GM12878 (cell line): ENCODE measurements around the gene TGFBI. TPM values are rescaled to one million over a fixed set of nuclear protein-coding genes. Genes with fewer than 3 reads are reported as not detected.

Source experiments
- ATAC-seq: fragments of 200-7000 bp; cut with Tn5 transposase; 3 replicates; pipeline ENCODE4 v1.9.1; 2020; ENCODE audit warnings: mild to moderate bottlenecking, moderate library complexity
- BruUV-seq: library from RNA; stranded (reverse); fragments of 400-500 nt; replicated peaks from 2 replicates; lab custom pipeline; 2021; lab: Mats Ljungman, UMichigan
- CTCF ChIA-PET: fragments of 300-600 bp; sonication (Branson Sonifier 250); formaldehyde crosslinking; extraction: SDS; loops from one replicate; lab custom pipeline; 2021; ENCODE audit warnings: inconsistent platforms; lab: Yijun Ruan, JAX
- POLR2A ChIA-PET: fragments of 350-600 bp; formaldehyde crosslinking; extraction: SDS; loops from one replicate; lab custom pipeline; 2021; ENCODE audit warnings: inconsistent platforms; lab: Charles Lee
- RAD21 ChIA-PET: fragments of 300-600 bp; sonication (Branson Sonifier 250); formaldehyde crosslinking; loops from one replicate; lab custom pipeline; 2023; ENCODE audit warnings: antibody characterized with exemption; ENCODE audit not compliant: unreplicated experiment; lab: Charles Lee
- SMC1A ChIA-PET: fragments of 300-600 bp; sonication (Branson Sonifier 250); formaldehyde crosslinking; loops from one replicate; lab custom pipeline; 2023; ENCODE audit not compliant: unreplicated experiment, uncharacterized antibody; lab: Charles Lee
- DNase-seq: peaks from one replicate; pipeline ENCODE4 v3.0.0-alpha.2; 2011; ENCODE audit warnings: low read depth, low spot score
- FAIRE-seq: peaks from 3 replicates; lab custom pipeline; 2011; peaks lifted over from hg19 to GRCh38; lab: Jason Lieb, UNC
- H2AFZ ChIP-seq: 2 replicates; pipeline ENCODE4 v1.6.0; 2011; ENCODE audit warnings: low read depth, low read length, control low read depth; ENCODE audit not compliant: control insufficient read depth
- H3K27ac ChIP-seq: 2 replicates; pipeline ENCODE4 v1.5.1; 2011; ENCODE audit warnings: control low read depth; ENCODE audit not compliant: control insufficient read depth, insufficient read depth
- H3K27me3 ChIP-seq, 2 experiments: replicated peaks in 1 of 2; 2 replicates each; pipeline versions ENCODE4 v1.6.0 to v1.6.1; 2011; ENCODE audit warnings: low read length in 1 of 2; ENCODE audit not compliant: control insufficient read depth in 2 of 2, insufficient read depth in 2 of 2
- H3K36me3 ChIP-seq, 2 experiments: 2 replicates each; pipeline ENCODE4 v1.5.1; 2011; ENCODE audit warnings: low read length in 1 of 2; ENCODE audit not compliant: control insufficient read depth in 2 of 2, insufficient read depth in 2 of 2
- H3K4me1 ChIP-seq: 2 replicates; pipeline ENCODE4 v1.6.1; 2011; ENCODE audit warnings: mild to moderate bottlenecking, low read length, moderate library complexity, mixed read lengths; ENCODE audit not compliant: control insufficient read depth, insufficient read depth
- H3K4me2 ChIP-seq: 2 replicates; pipeline ENCODE4 v1.6.0; 2011; ENCODE audit warnings: control low read depth; ENCODE audit not compliant: control insufficient read depth, insufficient read depth
- H3K4me3 ChIP-seq: fragments of 200-600 bp; sonication (generic); 2 replicates; pipeline ENCODE4 v1.5.1; 2016
- H3K79me2 ChIP-seq: 2 replicates; pipeline ENCODE4 v1.6.0; 2011; ENCODE audit warnings: low read length; ENCODE audit not compliant: control insufficient read depth, insufficient read depth
- H3K9ac ChIP-seq: 2 replicates; pipeline ENCODE4 v1.8.0; 2011; ENCODE audit warnings: low read length, control low read depth, mixed read lengths; ENCODE audit not compliant: control insufficient read depth, insufficient read depth
- H3K9me3 ChIP-seq: replicated peaks from 3 replicates; pipeline ENCODE4 v1.5.1; 2011; ENCODE audit warnings: mild to moderate bottlenecking, low read length; ENCODE audit not compliant: control insufficient read depth, insufficient read depth
- H4K20me1 ChIP-seq: 2 replicates; pipeline ENCODE4 v1.6.0; 2011; ENCODE audit not compliant: control insufficient read depth, insufficient read depth
- CUX1 ChIP-seq: IDR thresholded peaks from 2 replicates; pipeline ENCODE4 v1.6.1; 2012; ENCODE audit warnings: improper control_type of control experiment, low read depth, low read length; ENCODE audit not compliant: insufficient replicate concordance
- E2F8 ChIP-seq: fragments of 450-650 bp; IDR thresholded peaks from 2 replicates; pipeline ENCODE4 v1.6.1; 2018; ENCODE audit warnings: mild to moderate bottlenecking, low read depth, moderate library complexity; ENCODE audit not compliant: partially characterized antibody
- IKZF2 ChIP-seq, 2 experiments: fragments of 450-650 bp; IDR thresholded peaks; 2 replicates each; pipeline ENCODE4 v1.6.1; 2017; ENCODE audit warnings: mild to moderate bottlenecking in 2 of 2, moderate library complexity in 2 of 2
- MLLT1 ChIP-seq: fragments of 450-650 bp; IDR thresholded peaks from 2 replicates; pipeline ENCODE4 v1.6.1; 2016; ENCODE audit warnings: mild to moderate bottlenecking
- MYC ChIP-seq: IDR thresholded peaks from 2 replicates; pipeline ENCODE4 v1.6.1; 2011; ENCODE audit warnings: mild to moderate bottlenecking, low read length, moderate library complexity, inconsistent platforms; ENCODE audit not compliant: insufficient read depth, insufficient replicate concordance, insufficient read length, severe bottlenecking
- POLR2AphosphoS5 ChIP-seq: IDR thresholded peaks from 2 replicates; pipeline ENCODE4 v1.6.1; 2011; ENCODE audit warnings: mild to moderate bottlenecking, low read length, inconsistent platforms
- RUNX3 ChIP-seq: IDR thresholded peaks from 2 replicates; pipeline ENCODE4 v1.6.1; 2012; ENCODE audit warnings: low read length, inconsistent platforms
- SMARCA5 ChIP-seq: fragments of 450-650 bp; IDR thresholded peaks from 2 replicates; pipeline ENCODE4 v1.6.1; 2017; ENCODE audit warnings: mild to moderate bottlenecking
- ZBTB33 ChIP-seq: fragments of 450-650 bp; IDR thresholded peaks from 2 replicates; pipeline ENCODE4 v1.6.1; 2017; ENCODE audit warnings: mild to moderate bottlenecking
- WGBS: methylation state at CpG from one replicate; pipeline ENCODE4 v1.1.6; 2016; ENCODE audit warnings: low lambda C conversion rate; ENCODE audit not compliant: insufficient replicate concordance, insufficient coverage; ENCODE audit errors: missing lambda C conversion rate; 5-methylcytosine and 5-hydroxymethylcytosine counted together
- in situ Hi-C: fragments of 300-500 bp; cut with MboI; formaldehyde crosslinking; loops from 9 replicates; pipeline ENCODE4 v1.14.3; 2018; ENCODE audit warnings: mixed read lengths
- intact Hi-C: fragments of 100-400 bp; cut with micrococcal nuclease; formaldehyde crosslinking; loops from one replicate; pipeline ENCODE4 v1.14.2; 2022; ENCODE audit not compliant: unreplicated experiment
- polyA plus RNA-seq, 11 experiments: library from polyadenylated mRNA; depleted of rRNA in 4 of 11; unstranded in 6 of 11; stranded (reverse) in 5 of 11; fragments of >200 nt; fragmentation: Nextera tagmentation in 4 of 11; fragmentation: Illumina TruSeq in 1 of 11; extraction: Ambion mirVana in 4 of 11; extraction: Trizol in 1 of 11; gene quantifications; 1 replicate in 1 of 11; 2 replicates in 10 of 11; pipeline versions ENCODE4 v1.2.1 to v1.2.3, GENCODE V29; 2011 to 2016; ENCODE audit warnings: inconsistent platforms in 2 of 11, missing spikeins in 2 of 11, low read depth in 1 of 11
- total RNA-seq, 4 experiments: library from RNA; depleted of rRNA in 3 of 4; stranded (reverse); fragments of >200 nt in 3 of 4; fragmentation: Illumina TruSeq in 1 of 4; extraction: Trizol in 1 of 4; gene quantifications; 2 replicates each; pipeline versions ENCODE4 v1.2.1 to v1.2.3, GENCODE V29; 2013 to 2021

TGFBI gene
- total and polyA plus RNA-seq, 10 of the 15 experiments (the other 5 are each of a cell fraction or from before 2014, with no cell fraction given), result 0.12 to 1.8 (median 0.19) TPM

GRCh38 chr5:136081217-136081591, 52.4 kb downstream of the TGFBI start:
- no peak for FAIRE-seq
- Histone ChIP-seq H3K36me3 (no peaks in the 10 kb centered on the region), H3K79me2 (no peaks in the 10 kb centered on the region), H4K20me1 (no peaks in the 10 kb centered on the region), H3K4me1 (no peaks in the 10 kb centered on the region; the same call in 1 of the 2 replicates), H2AFZ (peak overlapping the region; percentile 64; the same call in 1 of the 2 replicates), H3K4me2 (peak overlapping the region; percentile 19; the same call in 1 of the 2 replicates), H3K4me3 (0 out of 2 replicates have a peak overlapping the region, but pooled peaks have one; percentile 62), H3K9me3 (no peaks in the 10 kb centered on the region), H3K27me3 (peaks cover 0 to 2% of the 10 kb centered on the region in 2 experiments; a peak in 2 of 4 replicates), H3K27ac (no peak overlapping the region), H3K9ac (no peak overlapping the region)
- no peak for DNase-seq
- intact Hi-C loops, result loop anchor here (5.0 kb wide), 3 partner anchors 51 to 131 kb away; partner anchors contain the start of gene SMAD5
- ChIA-PET CTCF (interaction anchor here (0.5 to 9.1 kb wide), 35 partner anchors 9 to 1904 kb away, joined by 3 to 74 read pairs (median 4); partner anchors contain the start of gene SKP1), SMC1A (interaction anchor here (0.6 to 4.7 kb wide), 32 partner anchors 9 to 188 kb away, joined by 3 to 56 read pairs (median 5); partner anchors contain the start of gene SMAD5), RAD21 (interaction anchor here (0.5 to 3.3 kb wide), 18 partner anchors 9 to 1260 kb away, joined by 3 to 19 read pairs (median 5); partner anchors contain the start of genes SMAD5 and SMIM32), POLR2A (interaction anchor here (0.6 to 1.9 kb wide), 6 partner anchors 12 to 86 kb away, joined by 3 to 8 read pairs (median 3); partner anchors contain the start of gene SMAD5)
- in situ Hi-C loops, result no loop called here
- 72% methylated on average over 2 of the region's 2 CpGs for WGBS
- BruUV-seq, result no TSS peak
- peak; percentile 40 for ATAC-seq
- TF ChIP-seq CUX1 (no peak), POLR2AphosphoS5 (no peak), ZBTB33 (no peak), E2F8 (no peak), MLLT1 (no peak), MYC (no peak), SMARCA5 (no peak), RUNX3 (no peak), IKZF2 (IDR thresholded peaks at IDR 0.05) (no peak)
